MM.1S (cell line): Measurements from ENCODE around the gene SLC38A5.

ENCODE experiments used
- CTCF ChIP-seq: fragments of 300-600 bp; sonication (generic); IDR thresholded peaks from 2 replicates; pipeline ENCODE4 v1.5.1; 2016; ENCODE audit warnings: antibody characterized with exemption, low read length, mixed read lengths
- EZH2 ChIP-seq: fragments of 300-600 bp; sonication (generic); optimal IDR thresholded peaks from 2 replicates; pipeline ENCODE3; 2017; ENCODE audit warnings: low read depth, mild to moderate bottlenecking, antibody characterized with exemption, low read length, mixed read lengths

GRCh38 chrX:48482526-48482925, 12.5 kb upstream of the SLC38A5 start:
- TF ChIP-seq CTCF: no peak
- TF ChIP-seq EZH2: no peak
